ENCODE results near the gene PTGFRN. TPM values are rescaled to one million over a fixed set of nuclear protein-coding genes. Genes with fewer than 3 reads are reported as not detected.

Gene PTGFRN
- total RNA-seq, 1 donor from 2014 or later: 80.0 TPM

DNA sequence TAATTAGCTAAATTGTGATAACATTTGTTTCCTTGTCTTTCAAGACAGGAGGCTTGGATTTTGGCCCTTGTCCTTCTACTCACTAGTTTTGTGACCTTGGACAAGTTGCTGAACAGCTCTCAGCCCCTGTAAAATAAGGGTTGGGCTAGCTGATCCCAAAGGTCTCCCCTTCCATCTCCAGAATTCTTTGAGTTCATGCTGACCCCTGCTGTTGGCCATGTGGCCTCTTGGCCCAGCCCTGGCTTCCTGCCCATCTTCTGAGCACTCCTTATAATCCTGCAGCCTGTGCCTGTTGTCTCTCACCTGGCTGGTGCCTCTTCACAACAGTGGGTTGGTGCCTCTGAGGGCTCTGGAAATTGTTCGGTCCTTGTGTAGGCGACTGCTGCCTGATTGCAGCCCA is 10.1 kb downstream of the PTGFRN start:
- Mint-ChIP-seq H3K27ac (no peak overlapping the region), H3K4me3 (no peak overlapping the region), H3K9me3 (no peaks in the 10 kb centered on the region), H3K36me3 (peaks cover 23% of the 10 kb centered on the region), H3K27me3 (no peaks in the 10 kb centered on the region), H3K4me1 (ENCODE audit: unreplicated experiment) (peaks cover 27% of the 10 kb centered on the region)
- DNase-seq (ENCODE audit: extremely low spot score, unreplicated experiment): peak; percentile 58
- TF ChIP-seq, protein P1, sequence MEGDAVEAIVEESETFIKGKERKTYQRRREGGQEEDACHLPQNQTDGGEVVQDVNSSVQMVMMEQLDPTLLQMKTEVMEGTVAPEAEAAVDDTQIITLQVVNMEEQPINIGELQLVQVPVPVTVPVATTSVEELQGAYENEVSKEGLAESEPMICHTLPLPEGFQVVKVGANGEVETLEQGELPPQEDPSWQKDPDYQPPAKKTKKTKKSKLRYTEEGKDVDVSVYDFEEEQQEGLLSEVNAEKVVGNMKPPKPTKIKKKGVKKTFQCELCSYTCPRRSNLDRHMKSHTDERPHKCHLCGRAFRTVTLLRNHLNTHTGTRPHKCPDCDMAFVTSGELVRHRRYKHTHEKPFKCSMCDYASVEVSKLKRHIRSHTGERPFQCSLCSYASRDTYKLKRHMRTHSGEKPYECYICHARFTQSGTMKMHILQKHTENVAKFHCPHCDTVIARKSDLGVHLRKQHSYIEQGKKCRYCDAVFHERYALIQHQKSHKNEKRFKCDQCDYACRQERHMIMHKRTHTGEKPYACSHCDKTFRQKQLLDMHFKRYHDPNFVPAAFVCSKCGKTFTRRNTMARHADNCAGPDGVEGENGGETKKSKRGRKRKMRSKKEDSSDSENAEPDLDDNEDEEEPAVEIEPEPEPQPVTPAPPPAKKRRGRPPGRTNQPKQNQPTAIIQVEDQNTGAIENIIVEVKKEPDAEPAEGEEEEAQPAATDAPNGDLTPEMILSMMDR (conservative IDR thresholded peaks at IDR 0.05): no peak

DNA sequence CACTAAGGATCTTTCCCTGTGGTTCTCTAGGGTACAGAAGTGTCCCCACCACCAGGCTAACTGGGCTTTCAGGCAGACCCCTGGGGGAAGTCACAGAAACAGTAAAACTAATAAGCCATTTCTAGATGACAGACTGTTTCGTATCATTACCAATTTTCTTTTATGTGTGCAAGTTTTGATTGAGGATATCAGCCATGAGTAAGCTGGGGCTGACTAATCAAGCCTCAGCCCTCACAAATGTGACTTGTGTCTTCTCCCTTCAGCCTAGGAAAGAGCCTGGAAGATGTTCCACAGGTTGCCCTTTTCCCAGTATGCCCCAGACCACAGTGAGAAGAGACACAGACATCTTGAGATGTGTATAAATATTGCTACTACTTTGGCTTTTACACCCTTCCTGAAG is 10.5 kb downstream of the PTGFRN start:
- no peak for DNase-seq (ENCODE audit: extremely low spot score, unreplicated experiment)
- Mint-ChIP-seq H3K4me1 (ENCODE audit: unreplicated experiment) (peaks cover 23% of the 10 kb centered on the region), H3K9me3 (no peaks in the 10 kb centered on the region), H3K27me3 (no peaks in the 10 kb centered on the region), H3K4me3 (no peak overlapping the region), H3K27ac (no peak overlapping the region), H3K36me3 (peaks cover 24% of the 10 kb centered on the region)
- TF ChIP-seq, protein P1 (conservative IDR thresholded peaks at IDR 0.05): no peak

DNA sequence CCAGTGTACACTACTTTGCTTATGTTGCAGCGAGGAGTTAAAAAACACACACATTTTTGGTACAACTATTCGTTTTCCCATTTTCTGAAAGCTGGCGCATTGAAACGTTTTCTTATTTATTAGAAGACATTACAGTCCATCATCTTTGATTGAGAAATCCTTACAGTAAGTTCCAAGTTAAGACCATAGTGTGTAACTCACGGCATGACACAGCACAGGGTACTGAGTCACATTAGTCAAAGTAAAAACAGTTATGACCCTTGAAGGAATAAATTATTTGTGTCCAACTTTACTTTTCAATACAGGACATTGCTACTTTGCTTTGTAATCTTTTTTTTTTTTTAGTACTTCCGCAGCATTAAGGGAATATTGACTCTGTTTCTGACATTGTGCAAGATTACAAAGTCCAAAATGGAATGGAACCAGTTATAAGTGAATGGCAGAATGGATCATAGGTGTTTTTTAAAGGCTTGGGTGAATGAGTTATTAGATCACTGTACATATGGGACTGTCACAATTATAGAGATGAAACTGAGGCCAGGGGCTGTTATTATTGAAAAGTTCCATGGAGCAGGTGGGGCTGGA is 11.7 kb downstream of the PTGFRN start:
- TF ChIP-seq, protein P1 (conservative IDR thresholded peaks at IDR 0.05): no peak
- DNase-seq (ENCODE audit: extremely low spot score, unreplicated experiment): no peak
- Mint-ChIP-seq H3K4me1 (ENCODE audit: unreplicated experiment) (peaks cover 14% of the 10 kb centered on the region), H3K9me3 (no peaks in the 10 kb centered on the region), H3K4me3 (no peak overlapping the region), H3K27me3 (no peaks in the 10 kb centered on the region), H3K36me3 (peaks cover 24% of the 10 kb centered on the region), H3K27ac (no peak overlapping the region)

DNA sequence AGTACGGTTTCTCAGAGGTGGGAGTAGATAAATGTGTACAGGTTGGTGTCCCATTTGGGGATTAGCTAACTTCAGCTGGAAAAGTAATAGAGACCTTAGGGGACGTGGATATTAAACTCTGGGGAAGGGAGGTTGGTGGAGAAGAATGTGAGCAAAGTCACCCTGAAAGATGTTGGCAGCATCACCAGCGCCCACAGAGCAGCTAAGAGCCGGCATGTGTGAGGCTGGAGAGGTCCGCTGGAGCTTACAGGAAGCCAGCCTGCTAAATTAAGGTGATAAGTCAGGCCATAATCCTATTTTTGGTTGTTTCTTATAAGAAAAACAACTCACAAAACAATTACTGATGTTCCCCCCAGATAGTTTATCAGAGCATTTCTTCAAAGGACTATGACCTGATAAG is 12.2 kb downstream of the PTGFRN start:
- DNase-seq (ENCODE audit: extremely low spot score, unreplicated experiment): no peak
- H3K4me3 Mint-ChIP-seq: no peak overlapping the region
- no peak overlapping the region for H3K27ac Mint-ChIP-seq
- no peaks in the 10 kb centered on the region for H3K27me3 Mint-ChIP-seq
- H3K4me1 Mint-ChIP-seq (ENCODE audit: unreplicated experiment): peaks cover 14% of the 10 kb centered on the region
- peaks cover 29% of the 10 kb centered on the region for H3K36me3 Mint-ChIP-seq
- no peaks in the 10 kb centered on the region for H3K9me3 Mint-ChIP-seq
- TF ChIP-seq, protein P1 (conservative IDR thresholded peaks at IDR 0.05): no peak

DNA sequence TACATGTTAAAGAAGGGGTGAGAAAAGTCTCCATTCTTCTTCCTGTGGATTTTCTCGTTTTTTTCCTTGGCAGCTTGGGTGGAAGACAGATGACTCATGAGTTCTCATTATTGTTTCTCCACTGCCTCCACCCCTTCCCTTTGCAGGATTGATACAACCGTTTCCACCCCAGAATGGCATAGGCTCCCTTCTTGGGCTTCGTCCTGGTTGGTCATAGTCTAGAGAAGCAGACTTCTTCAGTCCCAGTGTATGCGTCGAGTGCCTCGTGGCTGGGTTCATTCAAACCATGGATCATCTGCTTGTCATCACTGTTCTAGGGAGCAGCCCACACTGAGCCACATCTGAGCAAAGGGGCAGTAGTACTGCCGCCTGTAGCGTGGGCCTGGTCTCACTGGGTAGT is 13.7 kb downstream of the PTGFRN start:
- H3K36me3 Mint-ChIP-seq: peaks cover 29% of the 10 kb centered on the region
- TF ChIP-seq, protein P1 (conservative IDR thresholded peaks at IDR 0.05): no peak
- no peak overlapping the region for H3K4me3 Mint-ChIP-seq
- no peak for DNase-seq (ENCODE audit: extremely low spot score, unreplicated experiment)
- H3K27me3 Mint-ChIP-seq: no peaks in the 10 kb centered on the region
- no peak overlapping the region for H3K27ac Mint-ChIP-seq
- H3K9me3 Mint-ChIP-seq: no peaks in the 10 kb centered on the region
- H3K4me1 Mint-ChIP-seq (ENCODE audit: unreplicated experiment): peaks cover 14% of the 10 kb centered on the region
